GM18520 (cell line): ENCODE results near the gene DMPK.

ENCODE experiments used
- ATAC-seq: cut with Tn5 transposase; IDR thresholded peaks from one replicate; pipeline ENCODE4 v1.9.1; 2021; ENCODE audit not compliant: unreplicated experiment

The DMPK gene

GRCh38 chr19:45782162-45782691, at the start of gene DMPK:
Gene DMPK, minus strand, starts transcription at chr19:45782490. Its CDS starts 138 bp downstream, at chr19:45782352.
- no peak for ATAC-seq

GRCh38 chr19:45828945-45829344, 46.7 kb upstream of the DMPK start:
- no peak for ATAC-seq

DNA sequence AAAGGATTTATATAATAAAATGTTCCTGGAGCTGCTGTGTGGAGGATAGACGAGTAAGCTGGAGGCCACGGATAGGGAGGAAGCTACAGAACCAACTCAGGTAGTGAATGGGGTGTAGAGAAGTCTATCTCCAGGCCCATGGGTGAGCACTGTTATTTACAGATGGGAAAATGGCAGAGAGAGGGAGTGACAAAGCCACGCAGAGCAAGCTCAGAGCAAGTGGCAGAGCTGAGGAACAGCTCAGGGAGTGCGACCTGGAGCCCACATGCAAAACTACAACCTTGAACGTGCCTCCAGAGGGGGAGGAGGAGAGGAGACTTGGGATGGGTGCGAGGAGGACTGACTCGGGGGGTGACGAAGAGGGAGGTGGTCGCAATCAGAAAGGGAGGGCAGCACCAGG, 46.2 kb upstream of the DMPK start:
- no peak for ATAC-seq

- no peak for ATAC-seq
Measured at GRCh38 chr19:45827459-45828093, 45.3 kb upstream of the DMPK start.

- ATAC-seq: no peak
Measured at GRCh38 chr19:45826934-45827333, 44.6 kb upstream of the DMPK start.

- ATAC-seq: no peak
Measured at GRCh38 chr19:45825917-45826893, 43.9 kb upstream of the DMPK start.

DNA sequence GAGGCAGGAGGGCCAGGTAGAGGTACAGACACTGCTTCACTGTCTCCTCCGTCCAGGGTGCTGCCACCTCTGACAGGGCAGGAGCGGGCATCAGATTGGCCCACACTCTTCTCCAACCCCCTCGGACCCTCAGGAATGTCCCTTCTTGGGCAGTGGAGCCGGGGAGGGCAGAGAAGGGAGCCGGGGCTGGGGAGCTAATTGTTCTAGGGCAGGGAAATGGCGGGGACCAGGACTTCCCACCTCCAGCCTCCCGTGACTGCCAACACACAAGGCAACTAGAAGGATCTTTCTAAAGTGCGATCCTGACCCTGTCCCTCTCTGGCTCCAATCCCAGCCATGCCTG, 42.9 kb upstream of the DMPK start:
- ATAC-seq: no peak

DNA sequence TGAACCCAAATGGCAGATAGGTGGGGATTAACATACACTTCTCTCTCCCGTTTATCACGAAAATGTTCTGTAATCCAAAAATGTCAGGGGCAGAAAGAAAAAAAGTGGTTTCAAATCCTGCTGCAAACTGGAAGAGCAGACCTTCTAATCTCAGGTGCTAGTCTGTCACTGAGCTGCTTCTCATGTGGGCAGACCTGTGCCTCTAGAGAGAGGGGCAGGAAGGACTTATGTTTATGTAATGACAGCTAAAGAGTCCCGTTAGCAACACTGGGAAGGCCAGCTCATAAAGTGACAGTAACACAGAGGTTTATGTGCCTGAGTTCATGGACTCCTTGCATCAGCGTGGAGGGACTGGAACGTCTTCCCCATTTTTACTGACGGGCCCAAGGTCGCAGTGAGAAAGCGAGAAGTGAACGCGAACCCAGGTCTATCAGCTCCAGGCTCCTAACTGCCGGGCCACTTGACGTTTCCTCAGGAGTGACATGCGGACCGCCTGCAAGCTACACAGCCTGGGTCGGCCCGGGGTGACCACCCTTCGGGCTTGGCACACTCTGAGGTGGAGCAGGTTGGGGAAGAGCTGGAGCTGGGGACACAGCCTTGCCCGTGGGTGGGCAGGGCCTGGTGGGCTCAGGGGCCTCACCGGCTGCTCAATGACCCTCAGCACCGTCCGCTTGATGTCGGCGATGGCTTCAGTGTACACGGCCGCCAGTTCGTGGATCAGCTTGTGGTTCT, 42.4 kb upstream of the DMPK start:
- no peak for ATAC-seq

DNA sequence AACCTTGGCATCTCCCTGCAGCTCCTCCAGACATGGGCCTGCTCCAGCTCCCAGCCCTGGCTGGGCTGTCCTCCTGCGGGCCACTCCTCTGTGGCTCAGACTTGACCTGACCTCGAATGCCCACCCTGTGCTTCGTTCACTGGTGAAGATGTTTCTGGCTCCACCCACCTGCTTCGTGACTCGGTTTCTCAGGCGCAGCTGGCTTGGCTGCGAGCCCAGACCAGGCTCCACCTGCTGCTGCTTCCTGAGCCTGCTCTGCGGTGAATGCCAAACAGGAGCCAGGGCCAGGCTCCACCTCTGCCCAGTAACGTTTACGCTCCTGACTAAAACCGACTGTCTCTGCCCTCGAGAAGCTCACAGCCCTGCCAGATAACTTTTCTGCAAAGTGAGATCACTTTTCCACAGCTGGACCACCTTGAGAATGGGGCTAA, 41.8 kb upstream of the DMPK start:
- ATAC-seq: no peak

DNA sequence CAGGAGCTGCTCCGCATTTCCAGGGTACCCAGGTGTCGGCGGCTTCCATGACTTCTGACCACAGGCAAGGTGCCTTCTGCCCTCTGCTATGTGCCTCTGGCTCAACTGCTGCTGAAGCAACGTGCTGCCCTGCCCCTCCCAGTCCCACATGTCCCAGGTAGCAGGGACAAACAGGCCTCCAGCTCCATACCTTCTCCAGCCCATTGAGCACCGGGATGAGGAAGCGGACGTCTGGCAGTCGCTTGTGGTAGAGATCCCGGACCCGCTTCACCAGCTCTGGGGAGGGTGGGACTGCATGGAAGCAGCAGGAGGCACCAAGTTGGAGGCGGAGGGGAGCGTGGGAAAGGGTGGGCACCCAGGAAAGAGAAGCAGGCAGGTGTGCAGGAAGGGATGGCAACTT, 40.9 kb upstream of the DMPK start:
- no peak for ATAC-seq

GRCh38 chr19:45822716-45823115, 40.4 kb upstream of the DMPK start:
- ATAC-seq: no peak

DNA sequence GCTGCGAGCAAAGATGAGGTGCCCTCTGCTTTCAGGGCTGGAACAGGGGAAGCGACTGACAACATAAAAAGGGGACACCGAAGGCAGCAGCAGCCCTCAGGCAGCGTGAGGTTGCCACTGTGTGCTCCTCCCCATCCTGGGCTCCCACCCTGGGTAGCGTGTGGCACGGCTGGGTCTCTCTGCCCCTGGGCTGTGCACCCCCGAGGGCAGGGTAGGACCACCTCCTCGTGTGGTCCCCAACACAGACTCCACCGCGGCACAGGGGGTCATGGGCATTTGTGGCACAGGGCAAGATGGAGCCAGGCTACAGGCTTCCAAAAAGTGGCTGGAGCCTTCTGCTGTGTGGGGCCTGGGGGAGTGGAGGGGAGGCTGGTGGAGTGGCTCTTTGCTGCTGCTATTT, 39.3 kb upstream of the DMPK start:
- ATAC-seq: no peak

- no peak for ATAC-seq
Measured at GRCh38 chr19:45821103-45821521, 38.8 kb upstream of the DMPK start.

- no peak for ATAC-seq
Measured at GRCh38 chr19:45820413-45821102, 38.3 kb upstream of the DMPK start.

GRCh38 chr19:45819769-45820168, 37.5 kb upstream of the DMPK start:
- no peak for ATAC-seq

- no peak for ATAC-seq
Measured at GRCh38 chr19:45817725-45818301, 35.5 kb upstream of the DMPK start.

DNA sequence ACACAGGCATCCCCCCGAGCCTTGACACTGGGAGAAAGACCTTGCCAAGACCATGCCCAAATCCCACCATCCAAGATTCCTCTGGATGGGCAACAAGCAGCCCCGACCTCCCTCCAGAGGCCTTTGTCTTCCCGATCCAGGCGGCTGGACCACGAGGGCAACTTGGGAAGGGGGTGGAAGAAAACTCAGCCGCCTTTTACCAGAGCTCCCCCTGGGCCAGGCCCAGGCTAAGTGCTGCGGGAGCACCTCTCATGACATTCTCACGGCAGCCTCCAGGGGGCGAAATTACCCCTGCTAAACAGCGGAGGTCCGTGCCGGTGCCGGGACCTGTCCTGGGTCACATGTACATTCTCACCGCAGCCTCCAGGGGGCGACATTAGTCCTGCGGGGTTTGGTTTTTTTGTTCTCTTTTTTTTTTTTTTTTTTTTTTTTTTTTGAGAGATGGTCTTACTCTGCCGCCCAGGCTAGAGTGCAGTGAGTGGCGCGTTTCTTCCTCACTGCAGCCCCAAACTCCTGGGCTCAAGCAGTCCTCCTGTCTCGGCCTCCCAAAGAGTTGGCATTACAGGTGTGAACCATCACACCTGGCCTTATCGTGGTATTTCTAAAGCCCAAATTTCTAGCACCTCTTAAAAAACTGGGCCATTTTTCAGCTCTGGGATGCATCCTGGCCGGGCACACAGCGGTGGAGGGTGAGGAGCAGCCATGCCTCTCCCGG, 34.9 kb upstream of the DMPK start:
- ATAC-seq: peak; percentile 64

DNA sequence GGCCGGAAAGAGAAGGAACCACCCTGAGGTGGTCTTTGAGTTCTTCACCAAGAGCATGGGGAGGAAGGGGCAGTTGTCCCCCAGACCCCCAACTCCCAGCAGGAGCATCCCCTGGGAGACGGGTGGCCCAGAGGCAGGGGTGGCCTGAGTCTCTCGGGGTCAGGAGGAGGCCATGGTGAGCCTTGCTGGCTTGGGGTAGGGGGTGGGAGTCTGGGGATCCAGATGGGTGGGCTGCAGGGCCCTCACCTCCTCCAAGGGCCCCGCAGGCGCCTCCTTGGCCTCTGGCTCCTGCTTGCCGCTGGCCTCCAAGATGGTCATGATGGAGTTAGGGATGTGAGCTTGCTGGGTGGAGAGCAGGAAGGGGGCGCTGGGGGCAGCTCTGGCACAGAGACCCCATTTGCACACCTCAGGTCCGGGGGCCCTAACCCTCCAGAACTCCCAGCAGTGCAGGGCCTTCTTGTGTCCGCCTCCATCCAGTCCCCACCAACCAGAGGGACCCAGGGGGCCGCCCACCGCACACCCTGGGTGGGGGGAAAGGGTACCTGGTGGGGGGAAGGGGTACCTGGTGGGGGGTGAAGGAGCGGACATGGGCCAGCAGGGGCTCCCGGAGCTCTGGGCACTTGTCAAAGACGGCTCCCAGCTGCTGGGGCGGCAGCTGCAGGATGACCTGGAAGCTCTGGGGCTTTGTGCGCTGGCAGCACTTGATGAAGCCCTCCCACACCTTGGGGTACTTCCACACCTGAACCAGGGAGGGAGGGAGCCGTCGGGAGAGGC, 34.1 kb upstream of the DMPK start:
- ATAC-seq: no peak
